WTC11 (cell line): Measurements from ENCODE around the gene CYP21A2.
"Not testable (repeated sequence)": the region's sequence is repeated elsewhere in the genome, so short reads cannot be mapped to it uniquely, and the experiment has no call there.

Source experiments
- ATF3 ChIP-seq: sonication (generic); formaldehyde crosslinking; conservative IDR thresholded peaks from 2 replicates; pipeline ENCODE4 v1.8.1; 2022; ENCODE audit warnings: mild to moderate bottlenecking, missing genetic modification reagents
- FOXP4 ChIP-seq: sonication (generic); formaldehyde crosslinking; IDR thresholded peaks from 2 replicates; pipeline ENCODE4 v1.8.0; 2022; ENCODE audit warnings: mild to moderate bottlenecking, missing genetic modification reagents
- HMGXB4 ChIP-seq: sonication (generic); formaldehyde crosslinking; IDR thresholded peaks from 2 replicates; pipeline ENCODE4 v1.8.1; 2023; ENCODE audit warnings: mild to moderate bottlenecking, moderate library complexity, missing genetic modification reagents
- MXD4 ChIP-seq: fragments of 250-450 bp; sonication (Bioruptor Pico); IDR thresholded peaks from 2 replicates; pipeline ENCODE4 v1.8.0; 2021; ENCODE audit warnings: mild to moderate bottlenecking, moderate library complexity, borderline replicate concordance
- SP1 ChIP-seq: sonication (generic); formaldehyde crosslinking; conservative IDR thresholded peaks from 2 replicates; pipeline ENCODE4 v1.8.1; 2022; ENCODE audit warnings: missing genetic modification reagents
- TCF7 ChIP-seq: sonication (generic); formaldehyde crosslinking; IDR thresholded peaks from 2 replicates; pipeline ENCODE4 v1.8.0; 2022; ENCODE audit warnings: mild to moderate bottlenecking, low read depth, missing genetic modification reagents, moderate library complexity
- ZNF121 ChIP-seq: sonication (generic); formaldehyde crosslinking; IDR thresholded peaks from 2 replicates; pipeline ENCODE4 v1.8.0; 2023; ENCODE audit warnings: missing genetic modification reagents
- TF ChIP-seq, protein P1 (sequence below): fragments of 200-600 bp; IDR thresholded peaks from 2 replicates; pipeline ENCODE4 v1.8.0; 2022; ENCODE audit warnings: antibody characterized with exemption
- TF ChIP-seq, protein P2 (sequence below): sonication (generic); formaldehyde crosslinking; IDR thresholded peaks from 2 replicates; pipeline ENCODE4 v1.8.0; 2022; ENCODE audit warnings: mild to moderate bottlenecking, missing genetic modification reagents

DNA sequence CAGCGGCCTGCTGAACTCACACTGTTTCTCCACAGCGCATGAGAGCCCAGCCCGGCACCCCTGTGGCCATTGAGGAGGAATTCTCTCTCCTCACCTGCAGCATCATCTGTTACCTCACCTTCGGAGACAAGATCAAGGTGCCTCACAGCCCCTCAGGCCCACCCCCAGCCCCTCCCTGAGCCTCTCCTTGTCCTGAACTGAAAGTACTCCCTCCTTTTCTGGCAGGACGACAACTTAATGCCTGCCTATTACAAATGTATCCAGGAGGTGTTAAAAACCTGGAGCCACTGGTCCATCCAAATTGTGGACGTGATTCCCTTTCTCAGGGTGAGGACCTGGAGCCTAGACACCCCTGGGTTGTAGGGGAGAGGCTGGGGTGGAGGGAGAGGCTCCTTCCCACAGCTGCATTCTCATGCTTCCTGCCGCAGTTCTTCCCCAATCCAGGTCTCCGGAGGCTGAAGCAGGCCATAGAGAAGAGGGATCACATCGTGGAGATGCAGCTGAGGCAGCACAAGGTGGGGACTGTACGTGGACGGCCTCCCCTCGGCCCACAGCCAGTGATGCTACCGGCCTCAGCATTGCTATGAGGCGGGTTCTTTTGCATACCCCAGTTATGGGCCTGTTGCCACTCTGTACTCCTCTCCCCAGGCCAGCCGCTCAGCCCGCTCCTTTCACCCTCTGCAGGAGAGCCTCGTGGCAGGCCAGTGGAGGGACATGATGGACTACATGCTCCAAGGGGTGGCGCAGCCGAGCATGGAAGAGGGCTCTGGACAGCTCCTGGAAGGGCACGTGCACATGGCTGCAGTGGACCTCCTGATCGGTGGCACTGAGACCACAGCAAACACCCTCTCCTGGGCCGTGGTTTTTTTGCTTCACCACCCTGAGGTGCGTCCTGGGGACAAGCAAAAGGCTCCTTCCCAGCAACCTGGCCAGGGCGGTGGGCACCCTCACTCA, 1.4 kb downstream of the CYP21A2 start:
- TF ChIP-seq, protein P1, sequence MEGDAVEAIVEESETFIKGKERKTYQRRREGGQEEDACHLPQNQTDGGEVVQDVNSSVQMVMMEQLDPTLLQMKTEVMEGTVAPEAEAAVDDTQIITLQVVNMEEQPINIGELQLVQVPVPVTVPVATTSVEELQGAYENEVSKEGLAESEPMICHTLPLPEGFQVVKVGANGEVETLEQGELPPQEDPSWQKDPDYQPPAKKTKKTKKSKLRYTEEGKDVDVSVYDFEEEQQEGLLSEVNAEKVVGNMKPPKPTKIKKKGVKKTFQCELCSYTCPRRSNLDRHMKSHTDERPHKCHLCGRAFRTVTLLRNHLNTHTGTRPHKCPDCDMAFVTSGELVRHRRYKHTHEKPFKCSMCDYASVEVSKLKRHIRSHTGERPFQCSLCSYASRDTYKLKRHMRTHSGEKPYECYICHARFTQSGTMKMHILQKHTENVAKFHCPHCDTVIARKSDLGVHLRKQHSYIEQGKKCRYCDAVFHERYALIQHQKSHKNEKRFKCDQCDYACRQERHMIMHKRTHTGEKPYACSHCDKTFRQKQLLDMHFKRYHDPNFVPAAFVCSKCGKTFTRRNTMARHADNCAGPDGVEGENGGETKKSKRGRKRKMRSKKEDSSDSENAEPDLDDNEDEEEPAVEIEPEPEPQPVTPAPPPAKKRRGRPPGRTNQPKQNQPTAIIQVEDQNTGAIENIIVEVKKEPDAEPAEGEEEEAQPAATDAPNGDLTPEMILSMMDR: not testable (repeated sequence)
- TF ChIP-seq FOXP4, SP1, ATF3, TCF7, MXD4, HMGXB4, ZNF121 (CRISPR knock-in tag): not testable (repeated sequence)
- TF ChIP-seq, protein P2, sequence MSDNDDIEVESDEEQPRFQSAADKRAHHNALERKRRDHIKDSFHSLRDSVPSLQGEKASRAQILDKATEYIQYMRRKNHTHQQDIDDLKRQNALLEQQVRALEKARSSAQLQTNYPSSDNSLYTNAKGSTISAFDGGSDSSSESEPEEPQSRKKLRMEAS (CRISPR knock-in tag): not testable (repeated sequence)
